Effector memory CD8-positive, alpha-beta T cell (primary cell): ENCODE results near the gene CDH13.

Experiments used
- ATAC-seq: fragments of 150-1000 bp; cut with Tn5 transposase; replicated peaks from 2 replicates; pipeline ENCODE4 v1.10.0; 2021; ENCODE audit warnings: mild to moderate bottlenecking, moderate library complexity
- DNase-seq, 3 experiments: peaks; one replicate each; pipeline ENCODE4 v3.0.0; 2021
- H3K27ac Mint-ChIP-seq, 2 donors: one replicate each; pipeline ENCODE4 v1.8.0; 2022; ENCODE audit warnings: mild to moderate bottlenecking in 2 of 2, mixed read lengths in 2 of 2, moderate library complexity in 2 of 2
- H3K27me3 Mint-ChIP-seq, 2 donors: one replicate each; pipeline ENCODE4 v1.8.0; 2022; ENCODE audit warnings: mixed read lengths in 2 of 2
- H3K36me3 Mint-ChIP-seq: one replicate; pipeline ENCODE4 v1.8.0; 2022; ENCODE audit warnings: mild to moderate bottlenecking, moderate library complexity, mixed read lengths; ENCODE audit not compliant: insufficient read depth
- H3K4me1 Mint-ChIP-seq, 2 donors: one replicate each; pipeline ENCODE4 v1.8.0; 2022; ENCODE audit warnings: low read depth in 2 of 2, mixed read lengths in 2 of 2
- H3K4me3 Mint-ChIP-seq, 2 donors: one replicate each; pipeline ENCODE4 v1.8.0; 2022; ENCODE audit warnings: mild to moderate bottlenecking in 2 of 2, mixed read lengths in 2 of 2, moderate library complexity in 2 of 2
- H3K9me3 Mint-ChIP-seq, 2 donors: one replicate each; pipeline ENCODE4 v1.8.0; 2022; ENCODE audit warnings: mixed read lengths in 2 of 2

CDH13 gene

GRCh38 chr16:83728492-83728891, 1101.7 kb downstream of the CDH13 start:
- DNase-seq (no peak), ATAC-seq (no peak)
- no peak overlapping the region for H3K27ac Mint-ChIP-seq
- peaks cover 15 to 29% of the 10 kb centered on the region in 2 donors for H3K27me3 Mint-ChIP-seq
- no peaks in the 10 kb centered on the region for H3K4me1 Mint-ChIP-seq
- no peak overlapping the region for H3K4me3 Mint-ChIP-seq
- peaks cover 7 to 17% of the 10 kb centered on the region in 2 donors for H3K9me3 Mint-ChIP-seq
- no peaks in the 10 kb centered on the region for H3K36me3 Mint-ChIP-seq

GRCh38 chr16:83730812-83731211, 1104.0 kb downstream of the CDH13 start:
- H3K4me1 Mint-ChIP-seq, result no peaks in the 10 kb centered on the region
- peaks cover 15 to 29% of the 10 kb centered on the region in 2 donors for H3K27me3 Mint-ChIP-seq
- H3K9me3 Mint-ChIP-seq, result peaks cover 3 to 18% of the 10 kb centered on the region in 2 donors
- no peak overlapping the region for H3K4me3 Mint-ChIP-seq
- DNase-seq (no peak), ATAC-seq (no peak)
- H3K36me3 Mint-ChIP-seq, result no peaks in the 10 kb centered on the region
- H3K27ac Mint-ChIP-seq, result no peak overlapping the region

GRCh38 chr16:83732536-83732935, 1105.8 kb downstream of the CDH13 start:
- peaks cover 15 to 16% of the 10 kb centered on the region in 2 donors for H3K27me3 Mint-ChIP-seq
- H3K36me3 Mint-ChIP-seq, result no peaks in the 10 kb centered on the region
- peaks cover 3 to 25% of the 10 kb centered on the region in 2 donors for H3K9me3 Mint-ChIP-seq
- DNase-seq (no peak), ATAC-seq (no peak)
- H3K27ac Mint-ChIP-seq, result no peak overlapping the region
- no peaks in the 10 kb centered on the region for H3K4me1 Mint-ChIP-seq
- no peak overlapping the region for H3K4me3 Mint-ChIP-seq

- Mint-ChIP-seq H3K36me3 (no peaks in the 10 kb centered on the region), H3K4me1 (no peaks in the 10 kb centered on the region), H3K9me3 (peaks cover 3 to 25% of the 10 kb centered on the region in 2 donors), H3K27me3 (peaks cover 12 to 15% of the 10 kb centered on the region in 2 donors), H3K4me3 (no peak overlapping the region), H3K27ac (no peak overlapping the region)
- ATAC-seq, result no peak
- no peak for DNase-seq
These were observed 1106.5 kb downstream of the CDH13 start for GRCh38 chr16:83733301-83733700.

- Mint-ChIP-seq H3K27ac (no peak overlapping the region), H3K27me3 (peaks cover 15% of the 10 kb centered on the region in 2 donors), H3K4me3 (no peak overlapping the region), H3K36me3 (no peaks in the 10 kb centered on the region), H3K4me1 (no peaks in the 10 kb centered on the region), H3K9me3 (peaks cover 3 to 25% of the 10 kb centered on the region in 2 donors)
- DNase-seq (no peak), ATAC-seq (no peak)
These were observed 1107.4 kb downstream of the CDH13 start for GRCh38 chr16:83734136-83734535.

DNA sequence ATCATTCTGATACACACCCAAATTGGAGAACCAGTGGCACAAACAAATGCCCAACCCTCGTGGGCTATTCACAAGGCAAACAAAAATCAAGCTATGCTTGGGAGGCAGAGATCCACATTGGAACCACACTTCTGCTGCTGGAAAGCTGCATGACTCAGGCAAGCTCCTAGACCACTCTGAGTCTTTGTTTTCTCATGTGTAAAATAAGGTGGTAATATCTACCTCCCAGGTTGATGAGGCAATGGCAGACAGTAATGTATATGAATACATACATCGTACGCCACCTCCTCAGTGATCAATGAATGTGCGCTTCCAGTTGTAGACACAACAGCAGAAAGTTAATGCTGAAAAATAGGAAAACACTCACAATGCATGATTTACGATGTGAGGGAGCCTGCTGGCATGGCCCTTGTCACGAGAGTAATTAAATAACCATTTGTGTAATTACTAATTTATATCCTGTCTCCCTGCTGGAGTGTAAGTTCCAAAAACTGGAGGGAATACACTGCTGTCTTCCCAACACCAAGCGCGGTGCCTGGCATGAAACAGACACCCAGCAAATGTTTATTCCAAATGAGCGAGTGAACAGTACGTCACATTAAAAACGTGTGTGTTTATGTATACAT, 1111.1 kb downstream of the CDH13 start:
- peaks cover 4 to 11% of the 10 kb centered on the region in 2 donors for H3K27me3 Mint-ChIP-seq
- peaks cover 3 to 15% of the 10 kb centered on the region in 2 donors for H3K9me3 Mint-ChIP-seq
- no peak for DNase-seq
- H3K27ac Mint-ChIP-seq, result no peak overlapping the region
- no peak overlapping the region for H3K4me3 Mint-ChIP-seq
- H3K36me3 Mint-ChIP-seq, result no peaks in the 10 kb centered on the region
- H3K4me1 Mint-ChIP-seq, result no peaks in the 10 kb centered on the region
- no peak for ATAC-seq

- Mint-ChIP-seq H3K27ac (no peak overlapping the region), H3K4me1 (no peaks in the 10 kb centered on the region), H3K27me3 (peaks cover 4 to 11% of the 10 kb centered on the region in 2 donors), H3K36me3 (no peaks in the 10 kb centered on the region), H3K4me3 (no peak overlapping the region), H3K9me3 (peaks cover 2 to 10% of the 10 kb centered on the region in 2 donors)
- DNase-seq (no peak), ATAC-seq (no peak)
These were observed 1112.2 kb downstream of the CDH13 start for GRCh38 chr16:83738923-83739503.

- Mint-ChIP-seq H3K27ac (no peak overlapping the region), H3K36me3 (no peaks in the 10 kb centered on the region), H3K4me3 (no peak overlapping the region), H3K9me3 (no peaks in the 10 kb centered on the region), H3K27me3 (peaks cover 9 to 28% of the 10 kb centered on the region in 2 donors), H3K4me1 (no peaks in the 10 kb centered on the region)
- ATAC-seq, result no peak
- no peak for DNase-seq
These were observed 1115.5 kb downstream of the CDH13 start for GRCh38 chr16:83742124-83742899.

- DNase-seq (no peak), ATAC-seq (no peak)
- no peak overlapping the region for H3K4me3 Mint-ChIP-seq
- no peak overlapping the region for H3K27ac Mint-ChIP-seq
- H3K27me3 Mint-ChIP-seq, result peaks cover 9 to 34% of the 10 kb centered on the region in 2 donors
- no peaks in the 10 kb centered on the region for H3K4me1 Mint-ChIP-seq
- no peaks in the 10 kb centered on the region for H3K9me3 Mint-ChIP-seq
- no peaks in the 10 kb centered on the region for H3K36me3 Mint-ChIP-seq
These were observed 1116.5 kb downstream of the CDH13 start for GRCh38 chr16:83743241-83743640.

GRCh38 chr16:83743720-83744119, 1117.0 kb downstream of the CDH13 start:
- DNase-seq, result no peak
- no peak for ATAC-seq
- Mint-ChIP-seq H3K27ac (no peak overlapping the region), H3K4me1 (no peaks in the 10 kb centered on the region), H3K27me3 (peaks cover 11 to 39% of the 10 kb centered on the region in 2 donors), H3K4me3 (no peak overlapping the region), H3K9me3 (no peaks in the 10 kb centered on the region), H3K36me3 (no peaks in the 10 kb centered on the region)

- no peak overlapping the region for H3K27ac Mint-ChIP-seq
- no peaks in the 10 kb centered on the region for H3K4me1 Mint-ChIP-seq
- peaks cover 19 to 40% of the 10 kb centered on the region in 2 donors for H3K27me3 Mint-ChIP-seq
- ATAC-seq, result peak; percentile 65
- peak in 1 of 3 experiments; percentile 0 for DNase-seq
- no peak overlapping the region for H3K4me3 Mint-ChIP-seq
- H3K36me3 Mint-ChIP-seq, result no peaks in the 10 kb centered on the region
- no peaks in the 10 kb centered on the region for H3K9me3 Mint-ChIP-seq
These were observed 1117.7 kb downstream of the CDH13 start for GRCh38 chr16:83744441-83744981.

DNA sequence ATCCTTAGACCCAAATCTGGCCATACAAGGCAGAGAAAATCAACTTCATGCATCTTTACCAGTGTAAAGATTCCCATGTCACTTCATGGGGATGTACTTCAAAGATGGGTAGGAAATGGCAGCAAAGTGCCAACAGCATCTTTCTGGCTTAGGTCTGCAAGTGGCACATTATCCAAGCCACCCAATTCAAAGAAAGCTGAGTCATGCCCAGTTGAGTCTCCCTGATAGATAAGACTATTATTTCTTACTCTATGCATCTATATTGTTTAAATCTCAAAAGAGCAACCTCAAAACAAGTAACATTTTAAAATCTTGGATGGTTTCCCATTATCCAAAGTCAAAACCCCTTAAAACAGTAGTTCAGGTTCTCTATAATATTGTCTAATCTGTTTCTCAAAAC, 1119.8 kb downstream of the CDH13 start:
- ATAC-seq (no peak), DNase-seq (no peak)
- Mint-ChIP-seq H3K27me3 (peaks cover 33 to 56% of the 10 kb centered on the region in 2 donors), H3K4me3 (no peak overlapping the region), H3K27ac (no peak overlapping the region), H3K4me1 (no peaks in the 10 kb centered on the region), H3K9me3 (no peaks in the 10 kb centered on the region), H3K36me3 (no peaks in the 10 kb centered on the region)

GRCh38 chr16:83747936-83748335, 1121.2 kb downstream of the CDH13 start:
- Mint-ChIP-seq H3K4me3 (no peak overlapping the region), H3K27ac (no peak overlapping the region), H3K9me3 (no peaks in the 10 kb centered on the region), H3K4me1 (no peaks in the 10 kb centered on the region), H3K27me3 (peaks cover 39 to 61% of the 10 kb centered on the region in 2 donors), H3K36me3 (no peaks in the 10 kb centered on the region)
- no peak for DNase-seq
- no peak for ATAC-seq
